GM18498 (cell line): ENCODE results near the gene XK.

Experiments
- ATAC-seq: cut with Tn5 transposase; IDR thresholded peaks from one replicate; pipeline ENCODE4 v1.9.1; 2021; ENCODE audit warnings: mild to moderate bottlenecking, moderate library complexity; ENCODE audit not compliant: unreplicated experiment

XK gene

GRCh38 chrX:37679230-37679629 is 6.4 kb upstream of the XK start:
- ATAC-seq, result no peak

- no peak for ATAC-seq
Observed at GRCh38 chrX:37679888-37680287, 5.7 kb upstream of the XK start.

GRCh38 chrX:37684426-37684825 is 1.2 kb upstream of the XK start:
- no peak for ATAC-seq

GRCh38 chrX:37684973-37685372 is 618 bp upstream of the XK start:
- no peak for ATAC-seq

GRCh38 chrX:37686369-37686995 is 891 bp downstream of the XK start:
- ATAC-seq, result no peak

GRCh38 chrX:37686996-37687395 is 1.4 kb downstream of the XK start:
- ATAC-seq, result no peak

GRCh38 chrX:37690119-37690518 is 4.5 kb downstream of the XK start:
- ATAC-seq, result no peak

GRCh38 chrX:37692918-37693317 is 7.3 kb downstream of the XK start:
- ATAC-seq, result no peak

GRCh38 chrX:37697169-37697760 is 11.7 kb downstream of the XK start:
- no peak for ATAC-seq

GRCh38 chrX:37701588-37701987 is 16.0 kb downstream of the XK start:
- ATAC-seq, result no peak

- ATAC-seq, result no peak
Observed at GRCh38 chrX:37711991-37712390, 26.4 kb downstream of the XK start.

GRCh38 chrX:37712458-37712857 is 26.9 kb downstream of the XK start:
- no peak for ATAC-seq

GRCh38 chrX:37714479-37714878 is 28.9 kb downstream of the XK start:
- no peak for ATAC-seq

GRCh38 chrX:37716602-37717001 is 31.0 kb downstream of the XK start:
- no peak for ATAC-seq

GRCh38 chrX:37717708-37718107 is 32.1 kb downstream of the XK start:
- no peak for ATAC-seq

GRCh38 chrX:37722595-37722994 is 37.0 kb downstream of the XK start:
- ATAC-seq, result no peak

GRCh38 chrX:37726346-37726745 is 40.8 kb downstream of the XK start:
- no peak for ATAC-seq

- ATAC-seq, result peak; percentile 46
Observed at GRCh38 chrX:37745354-37745753, 59.8 kb downstream of the XK start.

GRCh38 chrX:37745835-37746217 is 60.2 kb downstream of the XK start:
- ATAC-seq, result peak; percentile 28

GRCh38 chrX:37746218-37746941 is 60.8 kb downstream of the XK start:
- ATAC-seq, result peak; percentile 87

GRCh38 chrX:37746951-37747350 is 61.4 kb downstream of the XK start:
- ATAC-seq, result no peak

- ATAC-seq, result no peak
Observed at GRCh38 chrX:37752281-37752680, 66.7 kb downstream of the XK start.
